OCI-LY3 (cell line): Measurements from ENCODE around the gene AKR1E2.

Experiments
- EZH2phosphoT487 ChIP-seq: fragments of 200-600 bp; shearing (Covaris generic); IDR thresholded peaks from 2 replicates; pipeline ENCODE4 v1.6.1; 2018; ENCODE audit warnings: antibody characterized with exemption, mixed run types, low read depth
- TF ChIP-seq, protein P1 (sequence below): fragments of 200-600, 300-600 bp; sonication (generic); IDR thresholded peaks from 2 replicates; pipeline ENCODE4 v1.5.1; 2014; ENCODE audit warnings: antibody characterized with exemption, low read length, low read depth

DNA sequence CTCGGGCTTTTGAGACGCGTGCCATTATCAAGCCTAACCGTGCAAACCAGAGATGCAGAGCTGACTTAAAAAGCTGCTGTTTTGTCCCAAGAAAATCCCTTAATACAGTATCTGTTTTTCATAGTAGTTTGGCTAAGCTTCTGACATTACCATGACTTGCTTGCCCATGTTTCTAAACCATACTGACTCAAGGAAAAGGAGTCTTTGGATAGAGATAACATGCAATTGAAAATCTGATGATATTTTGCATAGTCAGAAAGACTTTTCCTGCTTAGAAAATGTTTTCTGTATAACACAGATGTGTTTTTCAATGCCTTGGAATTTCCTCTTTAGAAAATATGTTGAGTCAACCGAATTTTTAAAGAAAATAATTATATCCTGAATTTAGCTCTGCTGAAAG is 21.5 kb upstream of the AKR1E2 start:
- TF ChIP-seq EZH2phosphoT487 = no peak
- TF ChIP-seq, protein P1, sequence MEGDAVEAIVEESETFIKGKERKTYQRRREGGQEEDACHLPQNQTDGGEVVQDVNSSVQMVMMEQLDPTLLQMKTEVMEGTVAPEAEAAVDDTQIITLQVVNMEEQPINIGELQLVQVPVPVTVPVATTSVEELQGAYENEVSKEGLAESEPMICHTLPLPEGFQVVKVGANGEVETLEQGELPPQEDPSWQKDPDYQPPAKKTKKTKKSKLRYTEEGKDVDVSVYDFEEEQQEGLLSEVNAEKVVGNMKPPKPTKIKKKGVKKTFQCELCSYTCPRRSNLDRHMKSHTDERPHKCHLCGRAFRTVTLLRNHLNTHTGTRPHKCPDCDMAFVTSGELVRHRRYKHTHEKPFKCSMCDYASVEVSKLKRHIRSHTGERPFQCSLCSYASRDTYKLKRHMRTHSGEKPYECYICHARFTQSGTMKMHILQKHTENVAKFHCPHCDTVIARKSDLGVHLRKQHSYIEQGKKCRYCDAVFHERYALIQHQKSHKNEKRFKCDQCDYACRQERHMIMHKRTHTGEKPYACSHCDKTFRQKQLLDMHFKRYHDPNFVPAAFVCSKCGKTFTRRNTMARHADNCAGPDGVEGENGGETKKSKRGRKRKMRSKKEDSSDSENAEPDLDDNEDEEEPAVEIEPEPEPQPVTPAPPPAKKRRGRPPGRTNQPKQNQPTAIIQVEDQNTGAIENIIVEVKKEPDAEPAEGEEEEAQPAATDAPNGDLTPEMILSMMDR = no peak
